Measurements from ENCODE around the gene DUSP2.

DNA sequence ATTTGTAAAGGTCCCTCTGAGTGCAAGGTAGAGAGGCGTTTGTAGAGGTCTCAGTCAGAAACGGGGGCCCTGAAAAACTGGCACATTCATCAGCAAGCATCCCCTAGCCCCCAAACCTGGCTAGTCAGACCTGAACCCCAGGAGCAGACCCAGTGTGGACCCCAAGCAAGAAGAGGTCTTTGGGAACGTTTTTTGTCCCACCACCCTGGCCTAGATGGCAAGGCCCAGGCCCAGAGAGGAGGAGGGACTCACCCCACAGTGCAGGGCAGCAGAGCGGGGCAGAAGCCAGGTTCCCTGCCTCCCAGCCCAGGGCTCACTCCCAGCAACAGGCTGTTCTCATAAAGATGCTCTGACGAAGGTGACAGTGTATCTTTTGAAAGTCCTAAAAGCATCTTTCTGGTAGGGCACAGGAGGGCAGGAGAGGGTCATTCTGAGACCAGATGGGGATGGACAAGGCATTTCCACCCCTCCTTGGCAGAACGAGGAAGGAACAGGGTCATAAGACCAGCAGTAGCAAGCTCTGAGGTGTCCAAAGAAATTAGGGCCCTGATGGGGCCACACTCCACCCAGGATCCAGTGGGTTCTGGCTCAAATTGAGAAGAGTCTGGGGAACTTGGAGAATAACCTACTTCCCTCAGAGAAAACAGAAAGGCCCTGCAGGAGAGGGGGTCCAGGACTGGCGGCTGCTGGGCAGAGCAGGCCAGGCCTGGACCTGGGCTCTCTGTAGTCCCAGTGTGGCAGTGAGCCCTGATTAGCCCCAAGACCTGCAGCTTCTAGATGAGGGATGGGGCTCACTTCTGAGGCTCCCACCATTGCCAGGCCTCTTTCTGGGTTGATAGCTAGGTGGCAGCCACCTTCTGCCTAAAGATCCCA, 47.1 kb downstream of the DUSP2 start:
- TF ChIP-seq, protein P1, sequence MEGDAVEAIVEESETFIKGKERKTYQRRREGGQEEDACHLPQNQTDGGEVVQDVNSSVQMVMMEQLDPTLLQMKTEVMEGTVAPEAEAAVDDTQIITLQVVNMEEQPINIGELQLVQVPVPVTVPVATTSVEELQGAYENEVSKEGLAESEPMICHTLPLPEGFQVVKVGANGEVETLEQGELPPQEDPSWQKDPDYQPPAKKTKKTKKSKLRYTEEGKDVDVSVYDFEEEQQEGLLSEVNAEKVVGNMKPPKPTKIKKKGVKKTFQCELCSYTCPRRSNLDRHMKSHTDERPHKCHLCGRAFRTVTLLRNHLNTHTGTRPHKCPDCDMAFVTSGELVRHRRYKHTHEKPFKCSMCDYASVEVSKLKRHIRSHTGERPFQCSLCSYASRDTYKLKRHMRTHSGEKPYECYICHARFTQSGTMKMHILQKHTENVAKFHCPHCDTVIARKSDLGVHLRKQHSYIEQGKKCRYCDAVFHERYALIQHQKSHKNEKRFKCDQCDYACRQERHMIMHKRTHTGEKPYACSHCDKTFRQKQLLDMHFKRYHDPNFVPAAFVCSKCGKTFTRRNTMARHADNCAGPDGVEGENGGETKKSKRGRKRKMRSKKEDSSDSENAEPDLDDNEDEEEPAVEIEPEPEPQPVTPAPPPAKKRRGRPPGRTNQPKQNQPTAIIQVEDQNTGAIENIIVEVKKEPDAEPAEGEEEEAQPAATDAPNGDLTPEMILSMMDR (IDR thresholded peaks at IDR 0.05): no peak
- no peak for TF ChIP-seq POLR2A (IDR thresholded peaks at IDR 0.05)

Measured in Peyer's patch (tissue), 4 donors.